Mesenchymal stem cell (in vitro differentiated cells and primary cell): Measurements from ENCODE around the gene LRRFIP2.

Experiments used
- DNase-seq: peaks from one replicate; pipeline ENCODE4 v3.0.0-alpha.2; 2013
- H2AFZ ChIP-seq: one replicate; pipeline ENCODE4 v1.6.1; 2013; ENCODE audit warnings: low read depth, mild to moderate bottlenecking, control low read depth, inconsistent platforms, low read length, moderate library complexity
- H2AK5ac ChIP-seq: 2 replicates; pipeline ENCODE4 v1.6.1; 2013; ENCODE audit warnings: low read length, moderate library complexity, mild to moderate bottlenecking, inconsistent platforms; ENCODE audit not compliant: severe bottlenecking
- H2BK120ac ChIP-seq: one replicate; pipeline ENCODE4 v1.6.1; 2013; ENCODE audit warnings: low read depth, mild to moderate bottlenecking, inconsistent platforms, low read length, moderate library complexity
- H2BK12ac ChIP-seq, 2 experiments: one replicate each; pipeline ENCODE4 v1.6.1; 2013; ENCODE audit warnings: inconsistent platforms in 2 of 2, low read length in 2 of 2, mild to moderate bottlenecking in 2 of 2, moderate library complexity in 2 of 2, control low read depth in 1 of 2
- H2BK15ac ChIP-seq: one replicate; pipeline ENCODE4 v1.6.1; 2013; ENCODE audit warnings: mild to moderate bottlenecking, low read depth, inconsistent platforms; ENCODE audit not compliant: poor library complexity, severe bottlenecking
- H2BK5ac ChIP-seq: 2 replicates; pipeline ENCODE4 v1.6.1; 2013; ENCODE audit warnings: low read depth, mild to moderate bottlenecking, low read length, control low read depth, inconsistent platforms; ENCODE audit not compliant: poor library complexity, severe bottlenecking
- H3K14ac ChIP-seq, 2 experiments: one replicate each; pipeline ENCODE4 v1.6.1; 2013; ENCODE audit warnings: inconsistent platforms in 2 of 2, low read length in 2 of 2, control low read depth in 1 of 2, mild to moderate bottlenecking in 1 of 2, moderate library complexity in 1 of 2
- H3K18ac ChIP-seq, 2 experiments: one replicate each; pipeline ENCODE4 v1.6.1; 2013; ENCODE audit warnings: inconsistent platforms in 2 of 2, low read length in 2 of 2, control low read depth in 1 of 2, low read depth in 1 of 2, mild to moderate bottlenecking in 1 of 2
- H3K23ac ChIP-seq, 2 experiments: one replicate each; pipeline ENCODE4 v1.6.1; 2013; ENCODE audit warnings: inconsistent platforms in 2 of 2, low read length in 2 of 2, mild to moderate bottlenecking in 2 of 2, moderate library complexity in 2 of 2, control low read depth in 1 of 2
- H3K27ac ChIP-seq: 2 replicates; pipeline ENCODE4 v1.5.1; 2013; ENCODE audit warnings: mild to moderate bottlenecking, moderate library complexity, low read length, control low read depth, inconsistent platforms; ENCODE audit not compliant: poor library complexity, severe bottlenecking
- H3K27me3 ChIP-seq, 2 experiments: 2 replicates each; pipeline versions ENCODE4 v1.6.1 to v1.7.0; 2013; ENCODE audit warnings: low read length in 2 of 2, mild to moderate bottlenecking in 2 of 2, moderate library complexity in 2 of 2, control low read depth in 1 of 2, inconsistent platforms in 1 of 2; ENCODE audit not compliant: control insufficient read depth in 1 of 2, insufficient read depth in 1 of 2
- H3K36me3 ChIP-seq, 2 experiments: 2 replicates each; pipeline versions ENCODE4 v1.6.1 to v1.7.0; 2013; ENCODE audit warnings: low read length in 2 of 2, control low read depth in 1 of 2, inconsistent platforms in 1 of 2, low read depth in 1 of 2, mild to moderate bottlenecking in 1 of 2; ENCODE audit not compliant: insufficient read depth in 2 of 2, control insufficient read depth in 1 of 2
- H3K4ac ChIP-seq, 2 experiments: one replicate each; pipeline ENCODE4 v1.6.1; 2013; ENCODE audit warnings: inconsistent platforms in 2 of 2, low read length in 2 of 2, mild to moderate bottlenecking in 2 of 2, moderate library complexity in 2 of 2, control low read depth in 1 of 2, low read depth in 1 of 2
- H3K4me1 ChIP-seq: 2 replicates; pipeline ENCODE4 v1.6.1; 2013; ENCODE audit warnings: low read depth, low read length, control low read depth; ENCODE audit not compliant: control insufficient read depth, insufficient read depth
- H3K4me2 ChIP-seq: 2 replicates; pipeline ENCODE4 v1.6.1; 2013; ENCODE audit warnings: low read length, mild to moderate bottlenecking, inconsistent platforms; ENCODE audit not compliant: poor library complexity, severe bottlenecking
- H3K4me3 ChIP-seq, 2 experiments: 2 replicates each; pipeline versions ENCODE4 v1.5.1 to v1.7.0; 2013; ENCODE audit warnings: low read length in 2 of 2, mild to moderate bottlenecking in 2 of 2, control low read depth in 1 of 2, low read depth in 1 of 2; ENCODE audit not compliant: insufficient read depth in 1 of 2
- H3K79me1 ChIP-seq: replicated peaks from 2 replicates; pipeline ENCODE4 v1.6.1; 2013; ENCODE audit warnings: mild to moderate bottlenecking, control low read depth, low read length, inconsistent platforms; ENCODE audit not compliant: poor library complexity, severe bottlenecking
- H3K9ac ChIP-seq: 2 replicates; pipeline ENCODE4 v1.7.0; 2013; ENCODE audit warnings: mild to moderate bottlenecking, low read length, moderate library complexity
- H3K9me3 ChIP-seq: 2 replicates; pipeline ENCODE4 v1.7.0; 2013; ENCODE audit warnings: mild to moderate bottlenecking, low read length; ENCODE audit not compliant: control insufficient read depth
- H4K8ac ChIP-seq: one replicate; pipeline ENCODE4 v1.6.1; 2013; ENCODE audit warnings: inconsistent platforms, mild to moderate bottlenecking, low read length, moderate library complexity
- H4K91ac ChIP-seq: one replicate; pipeline ENCODE4 v1.6.1; 2013; ENCODE audit warnings: mild to moderate bottlenecking, low read length, inconsistent platforms
- WGBS: methylation state at CpG from one replicate; pipeline ENCODE4 v1.1.7; 2013; ENCODE audit warnings: mixed read lengths; 5-methylcytosine and 5-hydroxymethylcytosine counted together

The LRRFIP2 gene

DNA sequence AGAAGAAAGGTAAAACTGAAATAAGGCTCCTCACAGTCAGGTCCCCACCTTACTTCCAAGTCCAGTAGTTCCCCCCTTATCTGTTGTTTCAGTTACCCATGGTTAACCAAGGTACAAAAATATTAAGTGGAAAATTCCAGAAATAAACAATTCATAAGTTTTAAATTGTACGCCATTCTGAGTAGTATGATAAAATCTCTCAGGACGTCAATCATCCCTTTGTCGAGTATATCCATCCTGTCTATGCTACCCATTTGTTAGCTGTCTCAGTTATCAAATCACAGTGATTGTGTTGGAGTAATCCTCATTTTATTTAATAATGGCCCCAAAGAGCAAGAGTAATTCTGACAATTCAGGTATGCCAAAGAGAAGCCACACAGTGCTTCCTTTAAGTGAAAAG lies 43.9 kb downstream of the LRRFIP2 start:
- Histone ChIP-seq H3K4ac (no peak overlapping the region), H3K23ac (no peak overlapping the region), H3K9me3 (no peaks in the 10 kb centered on the region), H3K4me3 (no peak overlapping the region), H3K27me3 (no peaks in the 10 kb centered on the region), H3K27ac (no peak overlapping the region), H3K18ac (no peak overlapping the region), H2AK5ac (no peak overlapping the region), H3K79me1 (peaks cover 15% of the 10 kb centered on the region), H2AFZ (no peak overlapping the region), H3K4me1 (peaks cover 3% of the 10 kb centered on the region), H4K91ac (no peak overlapping the region), H2BK120ac (no peak overlapping the region), H3K4me2 (no peak overlapping the region), H2BK12ac (no peak overlapping the region), H3K36me3 (peaks cover 0 to 22% of the 10 kb centered on the region in 2 experiments), H3K14ac (no peak overlapping the region), H4K8ac (no peak overlapping the region), H3K9ac (no peak overlapping the region), H2BK15ac (no peak overlapping the region), H2BK5ac (no peak overlapping the region)
- DNase-seq, result no peak
- 80% methylated on average over 2 of the region's 3 CpGs for WGBS

DNA sequence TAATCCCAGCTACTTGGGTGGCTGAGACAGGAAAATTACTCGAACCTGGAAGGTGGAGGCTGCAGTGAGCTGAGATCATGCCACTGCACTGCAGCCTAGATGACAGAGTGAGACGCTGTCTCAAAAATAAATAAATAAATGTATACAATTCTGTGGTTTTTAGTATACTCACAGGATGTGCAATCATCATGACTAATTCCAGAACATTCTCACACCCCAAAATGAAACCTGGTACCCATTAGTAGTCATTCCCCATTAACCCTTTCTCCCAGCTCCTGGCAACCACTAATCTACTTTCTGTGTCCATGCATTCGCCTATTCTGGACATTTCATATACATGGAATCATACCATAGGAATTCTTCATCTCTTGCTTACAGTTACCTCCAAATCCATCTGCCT lies 44.5 kb downstream of the LRRFIP2 start:
- no peak overlapping the region for H3K14ac ChIP-seq
- H3K23ac ChIP-seq, result no peak overlapping the region
- DNase-seq, result peak; percentile 50
- H3K4me3 ChIP-seq, result no peak overlapping the region
- peaks cover 3% of the 10 kb centered on the region for H3K4me1 ChIP-seq
- H2AK5ac ChIP-seq, result no peak overlapping the region
- peaks cover 15% of the 10 kb centered on the region for H3K79me1 ChIP-seq
- H3K27me3 ChIP-seq, result no peaks in the 10 kb centered on the region
- no peak overlapping the region for H2BK15ac ChIP-seq
- no peaks in the 10 kb centered on the region for H3K9me3 ChIP-seq
- 38% methylated on average over 2 of the region's 3 CpGs for WGBS
- no peak overlapping the region for H3K9ac ChIP-seq
- no peak overlapping the region for H2AFZ ChIP-seq
- no peak overlapping the region for H2BK5ac ChIP-seq
- peaks cover 0 to 24% of the 10 kb centered on the region in 2 experiments for H3K36me3 ChIP-seq
- H2BK120ac ChIP-seq, result no peak overlapping the region
- no peak overlapping the region for H2BK12ac ChIP-seq
- no peak overlapping the region for H3K18ac ChIP-seq
- no peak overlapping the region for H4K8ac ChIP-seq
- H4K91ac ChIP-seq, result no peak overlapping the region
- H3K27ac ChIP-seq, result no peak overlapping the region
- H3K4ac ChIP-seq, result no peak overlapping the region
- no peak overlapping the region for H3K4me2 ChIP-seq

DNA sequence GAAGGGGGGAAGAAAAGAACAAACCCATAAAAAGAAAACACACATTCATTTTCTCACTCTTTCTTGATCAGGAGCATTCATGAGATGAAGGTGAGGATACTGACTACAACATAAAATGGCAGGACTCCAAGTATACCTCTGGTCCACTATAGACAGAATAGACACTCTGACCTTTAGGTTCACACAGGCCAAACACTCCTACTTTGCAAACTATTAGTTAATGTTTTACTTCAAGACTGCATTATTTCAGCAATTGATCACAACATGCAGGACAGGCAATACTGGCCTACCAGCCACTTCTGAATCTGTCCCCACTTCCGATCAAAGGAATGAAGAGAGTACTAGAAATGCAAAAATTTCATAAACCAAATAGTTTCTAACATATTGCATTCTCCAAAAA lies 47.0 kb downstream of the LRRFIP2 start:
- Histone ChIP-seq H3K9me3 (no peaks in the 10 kb centered on the region), H3K4me2 (no peak overlapping the region), H4K91ac (no peak overlapping the region), H2AK5ac (no peak overlapping the region), H3K23ac (no peak overlapping the region), H3K27ac (no peak overlapping the region), H3K4me3 (no peak overlapping the region), H2AFZ (no peak overlapping the region), H2BK120ac (no peak overlapping the region), H2BK12ac (no peak overlapping the region), H3K18ac (no peak overlapping the region), H4K8ac (no peak overlapping the region), H2BK15ac (no peak overlapping the region), H2BK5ac (no peak overlapping the region), H3K79me1 (peaks cover 14% of the 10 kb centered on the region), H3K36me3 (peaks cover 0 to 24% of the 10 kb centered on the region in 2 experiments), H3K9ac (no peak overlapping the region), H3K4ac (no peak overlapping the region), H3K4me1 (peaks cover 2% of the 10 kb centered on the region), H3K27me3 (no peaks in the 10 kb centered on the region), H3K14ac (no peak overlapping the region)
- WGBS, result 100% methylated on average over 1 of the region's 1 CpG
- DNase-seq, result no peak

DNA sequence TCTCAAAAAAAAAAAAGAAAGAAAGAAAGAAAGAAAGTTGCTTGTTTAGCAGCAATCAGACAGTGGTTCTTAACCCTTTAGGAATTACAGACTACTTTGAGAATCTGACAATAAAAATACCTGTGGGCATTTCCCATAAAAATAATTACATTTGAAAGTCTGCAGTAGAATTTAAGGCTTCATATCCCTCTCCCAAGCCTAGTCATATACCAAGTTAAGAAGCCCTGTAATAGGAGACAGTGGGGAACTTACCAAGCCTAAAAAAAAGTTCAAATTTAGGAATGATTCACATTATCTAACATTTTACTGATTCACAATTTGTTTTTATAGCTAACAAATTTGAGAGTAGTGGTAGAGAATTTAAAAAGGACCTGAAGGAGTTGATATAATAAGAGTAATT lies 47.5 kb downstream of the LRRFIP2 start:
- no peak overlapping the region for H2AK5ac ChIP-seq
- no peaks in the 10 kb centered on the region for H3K9me3 ChIP-seq
- peaks cover 0 to 27% of the 10 kb centered on the region in 2 experiments for H3K36me3 ChIP-seq
- H2BK12ac ChIP-seq, result no peak overlapping the region
- no peak overlapping the region for H2BK120ac ChIP-seq
- H3K23ac ChIP-seq, result no peak overlapping the region
- peaks cover 14% of the 10 kb centered on the region for H3K79me1 ChIP-seq
- H2BK5ac ChIP-seq, result no peak overlapping the region
- no peak overlapping the region for H3K9ac ChIP-seq
- no peak overlapping the region for H3K27ac ChIP-seq
- H2BK15ac ChIP-seq, result no peak overlapping the region
- no peaks in the 10 kb centered on the region for H3K27me3 ChIP-seq
- no peak overlapping the region for H3K4ac ChIP-seq
- H4K8ac ChIP-seq, result no peak overlapping the region
- no peak overlapping the region for H3K18ac ChIP-seq
- no peak overlapping the region for H3K4me2 ChIP-seq
- peaks cover 2% of the 10 kb centered on the region for H3K4me1 ChIP-seq
- no peak overlapping the region for H3K14ac ChIP-seq
- no peak for DNase-seq
- H3K4me3 ChIP-seq, result no peak overlapping the region
- H2AFZ ChIP-seq, result no peak overlapping the region
- no peak overlapping the region for H4K91ac ChIP-seq
